GM23248 (cell line): ENCODE measurements around the gene NUDCD3.

Experiments used
- EZH2 ChIP-seq: fragments of 200-600 bp; sonication (generic); IDR thresholded peaks from 2 replicates; pipeline ENCODE4 v1.6.1; 2018; ENCODE audit warnings: antibody characterized with exemption, mild to moderate bottlenecking; ENCODE audit not compliant: insufficient read depth, poor library complexity, severe bottlenecking
- EZH2phosphoT487 ChIP-seq: fragments of 200-600 bp; sonication (generic); IDR thresholded peaks from 2 replicates; pipeline ENCODE4 v1.6.1; 2018; ENCODE audit warnings: antibody characterized with exemption, moderate library complexity, mild to moderate bottlenecking, low read depth; ENCODE audit not compliant: insufficient read depth

DNA sequence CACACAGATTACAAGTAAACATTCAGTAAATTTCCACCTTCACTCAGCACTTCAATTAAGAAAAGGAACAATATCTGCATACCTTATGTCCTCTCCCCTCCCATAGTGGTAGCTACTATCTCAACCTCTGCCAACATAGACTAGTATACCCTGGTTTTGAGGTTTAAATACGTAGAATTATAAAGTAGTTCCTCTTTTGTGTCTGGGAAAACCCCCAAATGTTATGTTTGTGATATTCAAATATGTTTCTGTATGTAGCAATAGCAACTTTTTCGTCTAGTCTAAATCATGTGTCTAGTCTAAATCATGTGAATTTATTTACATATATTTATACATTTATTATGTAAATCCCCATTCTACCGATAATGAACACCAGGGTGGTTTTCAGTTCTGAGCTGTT is 151.9 kb downstream of the NUDCD3 start:
- TF ChIP-seq EZH2 (no peak), EZH2phosphoT487 (no peak)
